ENCODE data around the gene BMPR1A.

DNA sequence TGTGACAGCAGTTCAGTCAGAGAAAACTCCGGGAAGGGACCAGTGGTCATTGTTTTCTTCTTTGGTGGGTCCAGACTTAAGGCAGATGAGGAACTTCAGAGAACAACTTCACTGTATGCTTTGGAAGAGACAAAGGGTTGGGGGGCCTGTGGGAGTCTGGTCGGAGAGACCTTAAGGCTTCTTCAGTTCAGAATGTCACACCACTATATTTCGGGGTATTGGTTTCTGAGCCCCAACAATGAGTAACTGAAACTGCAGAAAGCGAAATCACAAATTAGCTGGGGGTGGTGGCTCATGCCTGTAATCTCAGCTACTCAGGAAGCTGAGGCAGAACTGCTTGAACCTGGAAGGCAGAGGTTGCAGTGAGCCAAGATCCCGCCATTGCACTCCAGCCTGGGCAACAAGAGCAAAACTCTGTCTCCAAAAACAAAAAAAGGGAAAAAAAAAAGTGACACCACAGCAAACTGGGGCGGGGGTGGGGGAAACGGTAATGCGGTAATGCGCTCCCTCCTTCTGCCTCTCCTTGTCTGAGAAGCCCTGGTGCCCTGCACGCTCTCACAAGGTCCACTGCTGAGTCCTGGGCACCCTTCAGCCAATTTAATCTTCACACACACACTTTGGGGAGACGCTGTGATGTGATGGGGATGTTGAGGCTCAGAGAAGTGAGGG is 209.7 kb downstream of the BMPR1A start:
- no peak for TF ChIP-seq EZH2phosphoT487 (IDR thresholded peaks at IDR 0.05; ENCODE audit: low read depth)
- TF ChIP-seq, protein P1, sequence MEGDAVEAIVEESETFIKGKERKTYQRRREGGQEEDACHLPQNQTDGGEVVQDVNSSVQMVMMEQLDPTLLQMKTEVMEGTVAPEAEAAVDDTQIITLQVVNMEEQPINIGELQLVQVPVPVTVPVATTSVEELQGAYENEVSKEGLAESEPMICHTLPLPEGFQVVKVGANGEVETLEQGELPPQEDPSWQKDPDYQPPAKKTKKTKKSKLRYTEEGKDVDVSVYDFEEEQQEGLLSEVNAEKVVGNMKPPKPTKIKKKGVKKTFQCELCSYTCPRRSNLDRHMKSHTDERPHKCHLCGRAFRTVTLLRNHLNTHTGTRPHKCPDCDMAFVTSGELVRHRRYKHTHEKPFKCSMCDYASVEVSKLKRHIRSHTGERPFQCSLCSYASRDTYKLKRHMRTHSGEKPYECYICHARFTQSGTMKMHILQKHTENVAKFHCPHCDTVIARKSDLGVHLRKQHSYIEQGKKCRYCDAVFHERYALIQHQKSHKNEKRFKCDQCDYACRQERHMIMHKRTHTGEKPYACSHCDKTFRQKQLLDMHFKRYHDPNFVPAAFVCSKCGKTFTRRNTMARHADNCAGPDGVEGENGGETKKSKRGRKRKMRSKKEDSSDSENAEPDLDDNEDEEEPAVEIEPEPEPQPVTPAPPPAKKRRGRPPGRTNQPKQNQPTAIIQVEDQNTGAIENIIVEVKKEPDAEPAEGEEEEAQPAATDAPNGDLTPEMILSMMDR (IDR thresholded peaks at IDR 0.05; ENCODE audit: low read depth, low read length): no peak

All from OCI-LY3 (cell line).